IMR-90 (cell line): ENCODE measurements around the gene RIPOR2. TPM values are rescaled to one million over a fixed set of nuclear protein-coding genes. Genes with fewer than 3 reads are reported as not detected.

Source experiments
- ATAC-seq: fragments of 200-7000 bp; cut with Tn5 transposase; 2 replicates; pipeline ENCODE4 v1.9.1; 2020; ENCODE audit warnings: low read depth, mild to moderate bottlenecking, moderate library complexity
- BruUV-seq: library from RNA; stranded (reverse); fragments of 400-500 nt; replicated peaks from 2 replicates; lab custom pipeline; 2021; lab: Mats Ljungman, UMichigan
- CTCF ChIA-PET: fragments of 300-600 bp; formaldehyde crosslinking; extraction: SDS; loops from one replicate; lab custom pipeline; 2021; ENCODE audit warnings: antibody characterized with exemption; lab: Yijun Ruan, JAX
- POLR2A ChIA-PET: fragments of 300-600 bp; sonication (Branson Sonifier 250); formaldehyde crosslinking; loops from one replicate; lab custom pipeline; 2022; ENCODE audit warnings: antibody characterized with exemption; ENCODE audit not compliant: unreplicated experiment; lab: Charles Lee
- DNase-seq: peaks from one replicate; pipeline ENCODE4 v3.0.0; 2013
- H2AFZ ChIP-seq: replicated peaks from 2 replicates; pipeline ENCODE3; 2013; ENCODE audit warnings: low read length, mild to moderate bottlenecking; ENCODE audit not compliant: poor library complexity
- H2AK5ac ChIP-seq: 2 replicates; pipeline ENCODE4 v1.6.1; 2013; ENCODE audit warnings: low read depth, low read length, inconsistent platforms
- H2AK9ac ChIP-seq: replicated peaks from 2 replicates; pipeline ENCODE3; 2013; ENCODE audit warnings: mild to moderate bottlenecking, low read depth, low read length, moderate library complexity; ENCODE audit not compliant: poor library complexity
- H2BK120ac ChIP-seq: 2 replicates; pipeline ENCODE4 v1.6.1; 2013; ENCODE audit warnings: low read depth, low read length, inconsistent platforms
- H2BK15ac ChIP-seq: 3 replicates; pipeline ENCODE4 v1.6.1; 2013; ENCODE audit warnings: low read depth, low read length, inconsistent platforms
- H2BK20ac ChIP-seq: 2 replicates; pipeline ENCODE4 v1.6.1; 2013; ENCODE audit warnings: low read depth, mild to moderate bottlenecking, inconsistent platforms, low read length, moderate library complexity
- H2BK5ac ChIP-seq: 2 replicates; pipeline ENCODE4 v1.6.1; 2013; ENCODE audit warnings: mild to moderate bottlenecking, low read depth, low read length, inconsistent platforms; ENCODE audit not compliant: poor library complexity, severe bottlenecking
- H3K14ac ChIP-seq: replicated peaks from 2 replicates; pipeline ENCODE4 v1.6.1; 2013; ENCODE audit warnings: low read depth, low read length, inconsistent platforms
- H3K18ac ChIP-seq: 2 replicates; pipeline ENCODE4 v1.6.1; 2013; ENCODE audit warnings: low read depth, low read length, control low read depth
- H3K23ac ChIP-seq: 2 replicates; pipeline ENCODE4 v1.6.1; 2013; ENCODE audit warnings: low read depth, low read length, inconsistent platforms
- H3K27ac ChIP-seq: 2 replicates; pipeline ENCODE4 v1.5.1; 2013; ENCODE audit warnings: mild to moderate bottlenecking, control low read depth, low read length; ENCODE audit not compliant: insufficient read depth
- H3K27me3 ChIP-seq: 2 replicates; pipeline ENCODE4 v1.6.1; 2013; ENCODE audit warnings: low read length; ENCODE audit not compliant: control insufficient read depth, insufficient read depth
- H3K36me3 ChIP-seq: 2 replicates; pipeline ENCODE4 v1.6.1; 2013; ENCODE audit warnings: low read length, mixed read lengths; ENCODE audit not compliant: control insufficient read depth, insufficient read depth
- H3K4ac ChIP-seq: 2 replicates; pipeline ENCODE4 v1.6.1; 2013; ENCODE audit warnings: low read depth, low read length, inconsistent platforms
- H3K4me1 ChIP-seq: 2 replicates; pipeline ENCODE4 v1.6.1; 2013; ENCODE audit warnings: low read length, mixed read lengths; ENCODE audit not compliant: control insufficient read depth, insufficient read depth
- H3K4me2 ChIP-seq: 2 replicates; pipeline ENCODE4 v1.6.1; 2013; ENCODE audit warnings: low read depth, mild to moderate bottlenecking, control low read depth, low read length, moderate library complexity
- H3K4me3 ChIP-seq: 2 replicates; pipeline ENCODE4 v1.5.1; 2013; ENCODE audit warnings: low read depth, mild to moderate bottlenecking, control low read depth, low read length, moderate library complexity; ENCODE audit not compliant: insufficient read depth
- H3K56ac ChIP-seq: 2 replicates; pipeline ENCODE4 v1.6.1; 2013; ENCODE audit warnings: low read length, inconsistent platforms; ENCODE audit not compliant: insufficient read depth; ENCODE audit errors: extremely low read depth
- H3K79me1 ChIP-seq, 2 experiments: 2 replicates each; pipeline ENCODE4 v1.6.1; 2013; ENCODE audit warnings: low read length in 2 of 2, inconsistent platforms in 1 of 2, low read depth in 1 of 2
- H3K9ac ChIP-seq: 2 replicates; pipeline ENCODE4 v1.6.1; 2013; ENCODE audit warnings: low read depth, low read length, control low read depth
- H3K9me1 ChIP-seq: 2 replicates; pipeline ENCODE4 v1.6.1; 2013; ENCODE audit warnings: low read length, inconsistent platforms; ENCODE audit not compliant: insufficient read depth
- H3K9me3 ChIP-seq: 2 replicates; pipeline ENCODE4 v1.6.1; 2013; ENCODE audit warnings: low read length; ENCODE audit not compliant: control insufficient read depth, insufficient read depth
- H4K20me1 ChIP-seq: 2 replicates; pipeline ENCODE4 v1.6.1; 2013; ENCODE audit warnings: low read length, inconsistent platforms; ENCODE audit not compliant: insufficient read depth
- H4K5ac ChIP-seq: 2 replicates; pipeline ENCODE4 v1.6.1; 2013; ENCODE audit warnings: mild to moderate bottlenecking, low read depth, low read length, control low read depth
- H4K8ac ChIP-seq, 2 experiments: 2 replicates each; pipeline ENCODE4 v1.6.1; 2013; ENCODE audit warnings: low read depth in 2 of 2, low read length in 2 of 2, control low read depth in 1 of 2, inconsistent platforms in 1 of 2
- H4K91ac ChIP-seq: 2 replicates; pipeline ENCODE4 v1.6.1; 2013; ENCODE audit warnings: low read depth, low read length, inconsistent platforms; ENCODE audit not compliant: insufficient read depth
- BHLHE40 ChIP-seq: fragments of 150-350 bp; IDR thresholded peaks from 2 replicates; pipeline ENCODE4 v1.6.1; 2016; ENCODE audit warnings: mild to moderate bottlenecking, low read depth, low read length
- CHD1 ChIP-seq: IDR thresholded peaks from 2 replicates; pipeline ENCODE4 v1.6.1; 2012; ENCODE audit warnings: low read depth, low read length, improper control_type of control experiment
- SMC3 ChIP-seq: fragments of 150-350 bp; IDR thresholded peaks from 2 replicates; pipeline ENCODE4 v1.6.1; 2016; ENCODE audit warnings: low read depth, mild to moderate bottlenecking, antibody characterized with exemption, low read length, moderate library complexity
- WGBS, 2 experiments: methylation state at CpG; one replicate each; pipeline versions ENCODE4 v1.1.5 to v1.1.7; 2013; ENCODE audit warnings: missing lambda C conversion rate in 2 of 2; ENCODE audit not compliant: insufficient read length in 1 of 2; ENCODE audit errors: extremely low coverage in 2 of 2; 5-methylcytosine and 5-hydroxymethylcytosine counted together
- dilution Hi-C: fragments of 300-500 bp; cut with HindIII; formaldehyde crosslinking; loops from one replicate; pipeline ENCODE4 v1.14.3; 2018; ENCODE audit warnings: low sequenced_read_pairs; ENCODE audit not compliant: unreplicated experiment
- in situ Hi-C: fragments of 300-500 bp; cut with MboI; formaldehyde crosslinking; loops from 3 replicates; pipeline ENCODE4 v1.14.3; 2019; ENCODE audit warnings: low sequenced_read_pairs, inconsistent platforms, mixed read lengths
- intact Hi-C: fragments of 100-400 bp; cut with micrococcal nuclease; formaldehyde crosslinking; loops from 2 replicates; pipeline ENCODE4 v1.10.0; 2022
- polyA plus RNA-seq, 3 experiments: library from polyadenylated mRNA; depleted of rRNA; stranded (reverse); fragments of >200 nt; gene quantifications; 2 replicates each; pipeline ENCODE4 v1.2.3, GENCODE V29; 2012; ENCODE audit warnings: low replicate concordance in 1 of 3
- total RNA-seq: library from RNA; depleted of rRNA; stranded (reverse); fragments of >200 nt; gene quantifications from 2 replicates; pipeline ENCODE4 v1.2.3, GENCODE V29; 2012

The RIPOR2 gene
- total and polyA plus RNA-seq, 2 of the 4 experiments (the other 2 are of a cell fraction) = 1.1 to 1.2 TPM

- dilution Hi-C loops = no loop called here
- H3K56ac ChIP-seq = no peak overlapping the region
- peaks cover 15% of the 10 kb centered on the region for H3K4me1 ChIP-seq
- no peak overlapping the region for H3K23ac ChIP-seq
- no peak overlapping the region for H4K91ac ChIP-seq
- no peak overlapping the region for H3K4ac ChIP-seq
- POLR2A ChIA-PET = no interaction called here
- no peak overlapping the region for H4K5ac ChIP-seq
- H2BK5ac ChIP-seq = no peak overlapping the region
- no peak overlapping the region for H2BK20ac ChIP-seq
- H3K9me1 ChIP-seq = peaks cover 10% of the 10 kb centered on the region; the same call in 1 of the 2 replicates
- BruUV-seq = no TSS peak
- no CpG with 5 or more reads among the region's 2 CpGs for WGBS, 2 experiments
- ATAC-seq = no peak
- no peaks in the 10 kb centered on the region for H3K79me1 ChIP-seq
- in situ Hi-C loops = no loop called here
- no peak overlapping the region for H3K4me3 ChIP-seq
- H3K27me3 ChIP-seq = no peaks in the 10 kb centered on the region
- no peak overlapping the region for H3K14ac ChIP-seq
- DNase-seq = no peak
- no peaks in the 10 kb centered on the region for H3K9me3 ChIP-seq
- CTCF ChIA-PET = interaction anchor here (1.1 kb wide), 1 partner anchor 39 kb away, joined by 6 read pairs; no protein-coding TSS in a partner anchor
- H4K20me1 ChIP-seq = no peaks in the 10 kb centered on the region
- H3K4me2 ChIP-seq = no peak overlapping the region
- H2AFZ ChIP-seq = no peak overlapping the region
- H3K18ac ChIP-seq = no peak overlapping the region
- intact Hi-C loops = no loop called here
- no peak overlapping the region for H2AK5ac ChIP-seq
- no peaks in the 10 kb centered on the region for H3K36me3 ChIP-seq
- H3K9ac ChIP-seq = no peak overlapping the region
- H2BK120ac ChIP-seq = no peak overlapping the region
- H2BK15ac ChIP-seq = no peak overlapping the region
- no peak overlapping the region for H4K8ac ChIP-seq
- TF ChIP-seq SMC3 = no peak
- TF ChIP-seq BHLHE40 = no peak
- no peak for TF ChIP-seq CHD1
- H3K27ac ChIP-seq = no peak overlapping the region
- H2AK9ac ChIP-seq = no peak overlapping the region
Observed at GRCh38 chr6:24979176-24979575, 43.4 kb upstream of the RIPOR2 start.
